CD1c-positive myeloid dendritic cell (primary cell): Measurements from ENCODE around the gene MGP.
A peak's percentile ranks its signal among the peaks of the same experiment; 100 is the strongest.

Experiments
- DNase-seq: peaks from one replicate; pipeline ENCODE4 v3.0.0-alpha.2; 2016; ENCODE audit errors: extremely low spot score

Gene MGP

DNA sequence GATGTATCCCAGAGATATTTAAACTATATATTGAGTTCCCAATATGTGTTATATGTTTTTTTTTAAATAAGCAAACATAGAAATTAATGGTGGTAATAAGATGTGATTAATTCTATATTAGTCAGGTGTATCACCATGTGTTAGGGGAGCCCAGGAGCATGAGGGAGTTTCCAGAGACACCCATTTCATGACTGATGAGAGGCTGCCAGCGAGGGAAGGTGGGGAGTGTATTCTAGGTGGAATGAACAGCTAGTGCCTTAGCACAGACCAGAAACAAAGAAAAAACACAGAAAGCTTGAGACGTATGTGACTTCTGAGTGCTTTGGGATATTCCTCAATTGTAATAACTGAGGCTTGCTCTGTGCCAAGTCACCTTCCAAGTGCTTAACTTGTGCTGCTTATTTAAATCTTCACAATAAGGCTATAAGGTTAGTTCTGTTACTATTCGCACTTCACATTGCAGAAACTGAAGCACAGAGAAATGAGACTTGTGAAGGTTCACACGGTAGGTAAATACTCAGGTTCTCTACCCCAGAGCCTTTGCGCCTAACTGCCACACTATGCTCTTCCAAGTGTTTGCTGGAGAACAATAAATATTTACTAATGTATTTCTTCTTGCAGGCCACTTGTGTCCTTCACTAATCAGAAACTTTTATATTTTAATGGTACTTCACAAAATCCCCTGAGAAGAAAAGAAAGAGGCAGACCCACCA, 17.9 kb upstream of the MGP start:
- no peak for DNase-seq

DNA sequence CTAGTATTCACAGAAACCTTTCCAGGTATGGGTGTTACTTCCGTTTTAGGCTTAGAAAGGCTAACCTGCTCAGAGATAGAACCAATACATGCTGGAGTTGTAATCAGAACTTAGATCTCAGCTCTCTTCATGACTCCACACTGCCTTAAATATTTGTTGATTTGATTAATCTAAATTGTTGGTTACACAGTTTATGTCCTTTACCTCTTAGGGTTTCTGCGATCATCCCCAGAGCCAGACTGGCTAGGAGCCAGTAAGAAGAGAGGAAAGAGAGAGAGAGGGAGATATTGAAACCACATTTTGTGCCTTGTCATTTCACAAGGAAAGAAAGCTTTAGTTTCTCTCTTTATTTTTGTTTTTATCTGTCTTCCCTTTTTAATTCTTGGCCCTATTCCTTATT, 16.8 kb upstream of the MGP start:
- no peak for DNase-seq

DNA sequence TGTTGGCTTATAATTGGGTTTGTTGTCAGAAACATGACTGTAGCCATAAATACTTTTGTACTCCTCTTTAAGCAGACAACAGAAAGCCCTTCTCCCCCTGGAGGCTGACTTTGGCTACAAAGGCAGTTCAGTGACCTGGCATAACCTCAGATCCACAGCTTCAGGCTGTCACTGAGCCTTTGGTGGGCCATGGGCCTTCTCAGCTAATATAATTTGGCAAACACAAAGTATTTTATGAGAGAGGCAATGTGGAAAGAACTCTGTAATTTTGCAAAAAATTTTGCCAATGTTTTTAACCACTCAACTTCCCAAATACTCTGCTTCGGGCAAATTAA, 15.5 kb upstream of the MGP start:
- DNase-seq = no peak

DNA sequence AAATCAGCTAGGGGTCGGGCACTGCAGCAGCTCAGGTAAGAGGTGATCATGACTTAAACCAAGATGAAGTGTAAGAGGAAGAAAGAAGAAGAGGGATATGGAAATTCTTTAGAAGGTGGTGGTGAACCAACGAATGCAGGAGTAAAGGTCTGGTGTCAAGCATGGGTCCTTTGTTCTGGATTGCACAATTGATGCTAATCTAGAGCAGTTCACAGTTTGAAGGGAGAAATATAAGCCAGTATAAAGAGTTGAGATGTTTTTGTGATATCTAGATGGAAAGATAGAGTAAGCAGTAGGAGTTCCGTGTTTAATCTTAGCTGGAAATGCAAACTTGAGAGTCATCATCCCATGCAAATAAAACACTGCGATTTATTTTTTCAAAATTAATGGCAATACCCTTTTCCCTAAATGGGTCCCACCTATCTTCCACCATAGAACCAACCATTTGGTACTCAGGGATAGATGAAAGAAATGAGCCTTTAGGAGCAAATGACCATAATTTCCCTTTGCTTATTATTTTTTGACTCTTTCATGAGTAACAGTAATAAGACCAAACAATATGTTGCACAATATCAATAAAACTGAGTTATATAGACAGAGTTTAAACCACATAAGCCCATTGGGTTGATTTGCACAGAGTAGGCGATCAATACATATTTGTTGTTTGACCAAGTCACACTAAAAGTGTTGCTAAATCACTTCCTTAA, 15.0 kb upstream of the MGP start:
- no peak for DNase-seq

DNA sequence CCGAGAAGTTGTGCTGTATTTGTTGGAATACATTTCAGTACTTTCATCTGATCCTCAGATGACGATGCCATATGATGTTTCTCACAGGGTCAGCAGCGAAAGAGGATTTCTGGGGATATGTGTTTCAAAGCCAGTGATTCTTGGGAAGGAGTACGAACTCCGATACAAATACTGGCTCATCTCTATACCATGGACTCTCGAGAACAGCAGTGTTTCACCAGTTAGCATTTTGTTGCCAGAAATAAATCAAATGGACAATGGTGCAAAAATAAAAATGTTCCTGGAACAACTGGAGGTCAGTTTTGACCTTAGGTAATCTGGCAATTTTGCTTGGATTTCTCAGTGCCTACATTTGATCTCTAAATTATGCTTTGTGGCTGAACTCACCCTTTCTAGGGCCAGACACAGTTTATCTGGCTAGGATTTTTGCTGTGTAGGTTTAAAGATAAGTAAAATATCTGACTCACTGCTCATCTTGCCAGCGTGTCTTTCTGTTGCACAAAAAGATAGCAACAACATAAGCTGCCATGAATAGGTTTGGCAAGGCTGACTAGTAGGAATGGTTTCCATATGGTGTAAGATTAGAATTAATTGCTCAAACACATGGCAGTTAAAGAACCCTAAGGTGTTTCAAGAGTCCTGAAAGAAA, 11.0 kb upstream of the MGP start:
- no peak for DNase-seq

DNA sequence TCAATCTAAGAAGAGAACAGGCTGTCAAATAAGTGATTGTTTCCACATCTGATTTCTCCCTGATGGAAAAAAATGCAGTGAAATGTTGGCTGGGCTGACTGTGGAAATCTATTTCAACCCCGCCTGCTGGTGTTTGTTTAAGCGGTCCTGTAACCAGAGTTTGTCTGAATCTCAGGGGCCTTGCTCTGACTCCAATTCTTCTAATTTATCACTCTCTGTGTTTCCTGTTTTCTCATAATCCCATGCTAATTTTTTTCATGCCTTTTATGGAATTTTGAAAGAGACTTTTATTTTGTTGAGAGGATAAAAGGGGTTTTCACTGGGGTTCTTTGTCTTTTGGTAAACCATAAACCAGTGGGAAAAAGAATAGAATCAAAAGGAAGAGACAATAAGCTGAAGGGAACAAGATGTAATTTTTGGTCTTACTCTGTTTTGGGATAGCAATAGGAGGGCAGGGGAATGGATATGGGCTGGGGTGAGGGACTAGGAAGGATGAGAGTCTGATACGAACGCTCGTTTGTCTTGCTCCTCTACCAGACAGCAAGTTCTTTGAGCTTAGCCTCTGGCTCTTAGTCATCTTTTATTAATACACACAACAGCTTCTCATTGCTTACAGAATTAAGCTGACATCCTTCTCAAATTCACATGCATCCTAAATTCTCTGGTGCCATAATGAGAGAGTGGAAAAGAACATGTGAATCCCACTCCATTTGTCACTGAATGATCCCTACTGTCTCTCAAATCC, 8.0 kb upstream of the MGP start:
- DNase-seq = no peak

DNA sequence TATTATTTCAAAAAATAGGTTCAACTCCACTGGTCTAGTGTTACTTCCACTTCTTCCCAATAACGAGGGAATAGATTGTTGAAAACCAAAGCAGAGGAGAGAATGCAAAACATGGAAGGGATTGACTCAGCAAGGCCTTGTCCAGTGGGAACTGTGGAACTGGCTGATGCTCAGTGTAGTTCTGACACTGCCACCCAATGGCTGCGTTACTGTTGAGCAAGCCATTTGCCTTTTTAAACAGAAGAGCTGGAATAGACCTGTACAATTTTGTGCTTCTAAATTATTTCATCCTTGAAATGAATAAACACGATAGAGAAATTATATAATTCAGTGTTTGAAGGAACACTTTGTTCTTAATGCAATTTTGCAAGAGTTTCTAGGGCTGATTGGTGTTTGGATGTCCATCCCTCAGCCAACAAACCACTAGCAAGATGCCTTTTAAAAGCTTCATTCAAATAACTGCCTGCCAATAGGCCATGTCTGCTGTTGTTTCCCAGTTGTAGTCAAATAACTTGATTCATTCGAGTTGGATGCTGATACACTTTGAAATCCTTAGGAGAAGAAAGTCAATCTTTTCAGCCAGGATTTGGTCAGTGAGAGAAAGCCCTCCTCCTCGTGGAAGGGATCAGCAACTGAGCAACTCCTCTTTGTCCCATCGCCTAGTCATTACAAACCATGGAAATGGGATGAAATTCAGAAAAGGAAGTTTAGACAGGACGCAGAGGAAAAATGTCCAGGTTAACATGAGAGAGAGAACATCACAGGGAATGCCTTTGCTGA, 7.3 kb upstream of the MGP start:
- DNase-seq = no peak

DNA sequence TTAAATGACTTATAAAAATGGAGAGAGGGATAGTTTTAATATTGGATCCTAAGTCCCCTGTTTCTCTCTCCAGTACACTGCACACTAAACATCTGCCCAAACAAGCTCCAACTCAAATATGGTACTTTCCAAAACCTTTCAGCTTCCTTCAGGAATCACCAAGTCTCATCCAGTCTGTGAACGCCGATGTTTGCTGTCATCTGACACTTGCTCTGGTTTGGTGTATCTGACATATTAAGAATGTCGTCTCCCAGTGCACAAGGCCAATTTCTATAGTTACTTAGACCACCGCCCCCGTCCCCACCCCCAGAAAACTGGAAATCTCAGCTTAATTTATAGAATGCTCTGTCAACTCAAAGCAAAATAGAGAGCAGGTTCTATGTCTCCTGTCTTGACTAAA, 5.0 kb upstream of the MGP start:
- no peak for DNase-seq

DNA sequence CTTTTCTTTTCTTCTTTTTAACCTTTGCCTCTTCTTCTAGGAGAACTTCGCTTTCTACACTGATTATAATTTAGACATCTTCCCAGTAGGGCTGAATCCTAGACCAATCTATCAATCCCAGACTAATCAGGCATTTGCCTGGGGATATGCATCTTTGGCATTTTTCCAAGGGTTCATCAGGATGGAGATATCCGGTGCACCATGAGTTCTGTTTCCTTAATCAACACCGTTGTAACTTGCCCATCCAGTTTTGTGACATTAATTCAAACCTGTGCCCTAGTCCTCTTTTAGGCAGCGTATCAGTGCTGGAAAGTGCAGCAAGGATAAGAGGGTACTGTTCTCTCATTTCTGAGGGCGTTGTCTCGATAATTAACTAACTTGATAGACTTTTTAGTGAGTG, 617 bp upstream of the MGP start:
- DNase-seq = no peak

DNA sequence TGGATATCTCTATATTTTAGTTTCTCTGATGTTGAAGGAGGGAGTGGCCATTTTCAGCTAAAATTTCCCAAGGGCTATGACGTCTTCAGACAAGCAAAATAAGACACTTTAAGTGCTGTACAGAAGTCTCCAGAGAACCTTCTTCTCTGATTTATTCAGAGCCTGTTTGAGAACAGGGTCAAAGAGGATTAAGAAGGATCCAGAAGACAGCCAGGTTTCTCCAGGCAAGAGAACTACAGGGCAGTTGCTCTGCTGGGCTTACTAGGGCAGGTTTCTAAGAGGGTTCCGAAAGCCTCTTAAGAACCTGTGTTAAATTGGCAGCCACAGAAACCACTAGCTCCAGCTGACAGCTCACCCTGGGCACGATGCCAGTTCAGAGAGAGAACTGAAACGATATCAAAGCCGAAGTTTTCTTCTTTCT, 1.2 kb downstream of the MGP start:
- peak; percentile 88 for DNase-seq

DNA sequence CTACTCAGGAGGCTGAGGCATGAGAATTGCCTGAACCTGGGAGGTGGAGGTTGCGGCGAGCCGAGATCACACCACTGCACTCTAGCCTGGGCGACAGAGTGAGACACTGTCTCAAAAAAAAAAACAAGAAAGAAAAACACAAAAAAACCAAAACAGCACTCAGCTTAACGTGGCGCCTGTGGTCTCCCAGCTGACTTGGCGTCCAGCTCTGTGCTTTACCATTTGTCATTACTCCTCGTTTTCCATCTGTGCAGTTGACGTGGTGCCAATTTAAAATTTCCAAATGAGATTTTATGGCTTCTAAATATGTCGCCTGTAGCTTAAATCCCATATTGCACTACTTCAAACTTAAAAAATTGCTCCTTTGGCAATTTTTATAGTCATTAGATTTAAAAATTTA, 2.0 kb downstream of the MGP start:
- no peak for DNase-seq

DNA sequence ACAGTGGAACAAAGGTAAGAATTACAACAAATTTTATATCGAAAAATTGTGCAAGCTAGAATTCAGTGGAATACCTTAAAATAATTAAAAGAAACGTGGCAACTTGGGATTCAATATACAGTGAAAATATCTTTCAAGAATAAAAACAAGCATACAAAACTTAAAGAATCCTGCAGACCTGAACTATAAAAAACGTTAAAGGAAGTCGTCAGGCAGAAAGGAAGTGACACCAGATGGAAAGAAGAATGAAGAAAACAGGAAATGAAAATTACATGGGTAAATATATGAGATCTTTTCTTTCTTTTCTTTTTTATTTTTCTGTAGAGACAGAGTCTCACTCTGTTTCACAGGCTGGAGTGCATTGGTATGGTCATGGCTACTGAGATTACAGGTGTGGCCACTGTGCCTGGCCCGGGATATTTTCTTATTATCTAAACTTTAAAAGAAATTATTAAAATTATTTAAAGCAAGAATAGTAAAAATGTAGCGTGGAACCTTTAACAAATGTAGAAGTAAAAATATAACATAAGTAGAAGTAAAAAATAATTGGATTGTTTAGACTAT, 4.7 kb downstream of the MGP start:
- DNase-seq = no peak

DNA sequence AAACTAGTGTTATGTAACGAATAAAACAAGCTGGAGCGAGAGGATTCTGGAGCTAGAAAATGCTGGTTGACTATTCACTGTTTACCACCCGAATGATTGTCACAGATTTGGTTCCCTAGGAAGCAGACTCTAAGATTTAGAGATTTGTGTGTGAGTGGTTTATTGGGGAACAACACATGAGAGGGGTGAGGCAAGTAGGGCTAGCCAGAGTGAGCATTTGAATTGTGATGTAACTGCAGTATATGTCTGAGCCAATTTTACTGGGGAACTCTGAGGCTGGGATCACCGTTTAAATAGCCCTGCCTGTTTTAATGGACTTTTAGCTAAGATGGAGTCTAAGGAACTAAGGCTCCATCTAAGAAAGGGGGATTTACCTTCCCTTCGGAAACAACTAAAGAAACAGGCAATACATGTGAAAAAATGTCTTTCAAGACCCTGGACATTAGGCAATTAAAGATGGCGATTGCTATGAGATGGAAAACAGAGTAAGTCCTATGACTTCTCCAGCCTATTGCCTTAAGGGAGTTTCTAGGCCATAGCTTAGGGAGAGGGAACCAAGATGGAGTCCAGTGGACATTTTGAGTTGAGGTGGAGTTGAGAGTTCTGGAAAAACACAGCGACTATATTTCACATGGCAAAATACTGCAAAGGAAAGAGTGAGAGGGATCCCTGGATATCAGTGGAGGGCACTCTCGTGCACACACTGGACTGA, 6.3 kb downstream of the MGP start:
- DNase-seq = no peak

DNA sequence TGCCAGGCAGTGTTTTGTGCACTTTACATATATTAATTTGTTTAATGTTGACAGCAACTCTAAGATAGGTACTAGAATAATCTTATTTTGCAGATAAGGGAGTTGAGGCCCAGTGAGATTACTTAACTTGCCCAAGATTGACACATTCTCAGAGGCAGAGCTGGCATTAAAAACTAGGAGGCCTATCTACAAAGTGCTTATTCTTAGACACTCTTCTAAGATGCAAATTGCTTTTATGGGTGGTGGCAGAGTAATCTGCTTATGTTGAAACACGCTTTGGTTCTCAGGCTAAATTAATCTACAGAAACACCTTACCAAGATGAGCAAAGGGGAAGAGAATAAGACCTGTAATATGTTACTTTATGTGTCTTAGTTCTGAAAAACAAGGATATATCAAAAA, 7.2 kb downstream of the MGP start:
- DNase-seq = no peak

DNA sequence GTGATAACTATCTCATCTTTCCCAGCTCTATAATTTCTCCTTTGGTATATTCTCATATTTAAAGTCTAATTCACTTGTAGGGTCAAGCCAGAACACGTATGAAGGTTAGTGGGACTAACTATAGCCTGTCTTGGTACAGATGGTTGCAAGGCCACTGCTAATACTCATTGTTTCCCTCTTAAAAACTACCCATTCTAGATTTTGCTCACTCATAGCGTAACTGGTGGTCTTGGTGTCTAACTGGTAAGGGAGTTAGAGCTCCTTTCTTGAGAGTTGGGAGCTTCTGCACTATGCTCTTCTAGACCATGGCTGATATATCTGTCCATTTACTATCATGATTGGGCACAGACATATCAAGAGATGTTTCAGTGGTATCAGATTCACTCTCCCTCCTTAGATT, 8.8 kb downstream of the MGP start:
- no peak for DNase-seq

DNA sequence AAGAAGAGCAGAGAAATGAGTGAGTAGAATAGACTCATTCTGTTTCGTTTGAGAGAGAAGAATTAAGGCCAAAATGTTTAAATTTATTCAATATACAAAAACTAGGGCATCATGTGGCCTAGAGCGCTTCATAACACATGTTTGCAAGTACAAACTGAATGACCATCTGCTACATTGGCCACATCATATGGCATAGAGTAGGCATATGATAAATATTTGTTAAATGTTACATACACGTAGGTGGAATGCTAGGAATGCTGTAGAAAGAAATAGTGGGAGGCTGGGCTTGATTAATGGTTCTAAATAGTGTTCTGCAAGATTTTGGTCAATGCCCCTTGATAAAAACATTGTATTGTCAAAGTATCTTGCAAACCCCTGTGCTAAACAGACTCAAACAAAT, 10.8 kb downstream of the MGP start:
- DNase-seq = no peak

DNA sequence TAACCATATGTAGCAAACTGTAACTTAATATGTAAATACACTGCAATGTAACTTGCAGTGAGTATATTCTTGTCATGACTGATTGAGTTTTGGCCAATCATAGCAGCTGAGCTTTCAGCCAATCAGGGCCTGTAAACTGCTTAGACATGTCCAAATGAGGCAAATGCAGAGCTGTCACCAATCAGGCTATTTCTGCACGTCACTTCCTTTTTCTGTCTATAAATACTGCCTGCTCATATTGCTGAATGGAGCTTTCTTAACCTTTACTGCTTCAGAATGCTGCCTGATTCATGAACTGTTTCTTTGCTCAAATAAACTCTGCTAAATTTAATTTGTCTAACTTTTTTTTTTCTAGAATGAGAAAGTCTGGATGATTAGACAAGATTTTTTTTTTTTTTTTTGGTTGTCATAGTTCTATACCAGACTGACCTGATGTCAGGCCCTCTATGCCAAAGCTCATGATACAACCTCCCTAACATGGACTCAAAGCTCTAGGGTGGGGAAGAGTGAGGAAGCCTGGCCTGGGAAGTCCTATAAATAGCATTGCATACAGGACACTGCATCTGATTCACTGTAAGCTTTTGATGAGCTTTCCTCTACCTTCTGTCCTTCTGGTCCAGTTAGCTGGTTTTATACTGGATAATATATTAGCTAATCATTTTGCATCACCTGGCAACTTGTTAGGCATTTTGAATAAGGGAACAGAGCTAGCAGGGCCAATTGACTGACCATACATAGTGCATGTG, 12.0 kb downstream of the MGP start:
- peak; percentile 9 for DNase-seq

DNA sequence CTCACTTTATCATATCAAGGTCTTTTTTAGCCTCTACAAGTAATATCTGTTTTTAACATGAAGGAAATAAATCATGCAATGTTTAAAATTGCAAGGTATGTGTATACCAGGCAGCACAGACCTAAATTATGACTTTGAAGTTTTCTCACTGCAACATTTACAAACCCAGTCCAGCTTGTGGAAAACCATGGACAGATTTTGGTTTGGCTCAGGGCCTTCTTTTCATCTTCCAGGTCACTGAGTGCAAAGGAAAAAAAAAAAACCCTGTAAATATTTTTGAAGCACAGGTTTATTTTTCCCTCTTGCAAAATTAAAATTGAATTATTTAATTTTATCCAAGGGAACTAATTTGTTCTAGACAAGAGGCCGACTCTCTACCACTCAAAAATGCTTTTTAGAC, 13.8 kb downstream of the MGP start:
- DNase-seq = no peak

DNA sequence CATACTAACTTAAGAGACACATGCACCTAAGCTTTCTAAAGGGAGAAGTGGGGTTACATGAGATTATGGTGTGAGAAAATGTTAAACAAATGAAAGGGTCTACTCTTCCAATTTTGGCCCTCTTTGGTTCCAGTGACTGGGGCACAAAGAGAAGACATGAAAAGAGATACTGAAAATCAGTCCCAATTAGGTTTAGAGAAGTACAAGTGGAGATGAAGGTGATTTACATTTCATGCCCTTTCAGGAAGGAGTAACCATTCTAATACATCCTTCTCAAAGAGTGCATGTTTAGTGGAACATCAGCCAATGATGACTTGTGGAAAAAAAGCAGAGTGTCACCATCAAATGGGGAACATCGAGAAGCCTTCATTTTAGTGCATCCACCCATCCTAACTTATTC, 14.4 kb downstream of the MGP start:
- DNase-seq = no peak

DNA sequence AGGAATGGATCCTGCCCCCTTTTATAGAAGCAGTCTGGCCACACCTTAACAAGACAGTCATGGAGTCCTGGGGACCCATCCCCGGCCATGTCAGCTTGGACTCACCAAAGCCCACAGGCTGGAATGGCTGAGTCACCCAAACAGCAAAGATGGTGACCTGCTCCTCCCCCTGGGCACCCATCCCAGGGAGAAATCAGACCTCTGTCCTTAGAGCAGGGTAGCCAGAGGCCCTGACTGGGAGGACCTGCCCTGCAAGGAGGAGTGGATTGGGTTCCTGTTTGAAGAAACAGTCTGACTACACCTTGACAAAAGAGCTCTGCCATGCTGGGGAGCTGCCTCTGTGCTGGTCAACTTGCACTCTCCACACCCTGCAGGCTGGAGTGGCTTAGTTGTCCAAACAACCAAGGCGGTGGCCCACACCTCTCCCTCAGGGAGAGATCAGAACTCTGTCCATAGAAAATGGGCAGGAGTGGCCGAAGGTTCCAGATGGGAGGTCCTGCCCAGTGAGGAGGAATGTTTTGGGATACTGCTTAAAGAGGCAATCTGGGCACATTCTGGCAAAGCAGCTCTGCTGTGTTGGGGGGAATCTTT, 16.6 kb downstream of the MGP start:
- no peak for DNase-seq
